GM21723 (cell line): ENCODE data around the gene LHFPL3.

ENCODE experiments used
- ATAC-seq: cut with Tn5 transposase; IDR thresholded peaks from one replicate; pipeline ENCODE4 v1.9.1; 2021; ENCODE audit warnings: mild to moderate bottlenecking, moderate library complexity; ENCODE audit not compliant: unreplicated experiment

Gene LHFPL3

DNA sequence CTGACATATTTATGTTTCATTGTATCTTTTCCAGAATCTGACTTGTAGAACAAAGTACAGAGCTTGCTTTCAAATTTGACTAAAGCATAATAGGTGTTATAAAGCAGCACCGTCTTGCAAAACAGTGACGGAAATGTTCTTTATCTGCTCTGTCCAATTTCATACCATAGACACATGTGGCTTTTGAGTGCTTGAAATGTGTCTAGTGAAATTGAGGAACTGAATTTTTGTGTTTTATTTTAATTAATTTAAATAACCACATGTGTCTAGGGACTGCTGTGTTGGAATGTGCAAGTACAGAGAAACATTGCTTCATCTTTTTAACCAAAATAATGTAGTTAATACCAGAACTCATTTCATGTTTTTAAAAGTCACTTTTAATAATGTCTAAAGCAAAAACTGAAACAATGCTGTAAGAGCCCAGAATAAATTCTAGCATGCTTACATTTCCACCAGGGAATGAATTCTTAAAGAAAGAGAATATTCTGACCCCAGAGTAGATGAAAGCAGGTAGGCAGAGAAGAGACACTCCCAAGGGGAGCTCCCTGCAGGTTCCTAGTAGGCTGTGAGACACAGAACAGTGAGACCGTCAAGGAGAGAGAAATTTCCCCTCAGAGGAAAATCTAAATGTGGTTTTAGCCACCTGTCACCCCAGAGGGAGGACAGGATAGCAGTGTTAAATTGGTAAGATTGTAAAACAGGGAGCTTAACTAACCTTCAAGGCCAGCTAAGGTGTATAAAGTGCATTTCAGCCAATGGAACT, 510.3 kb downstream of the LHFPL3 start:
- no peak for ATAC-seq

DNA sequence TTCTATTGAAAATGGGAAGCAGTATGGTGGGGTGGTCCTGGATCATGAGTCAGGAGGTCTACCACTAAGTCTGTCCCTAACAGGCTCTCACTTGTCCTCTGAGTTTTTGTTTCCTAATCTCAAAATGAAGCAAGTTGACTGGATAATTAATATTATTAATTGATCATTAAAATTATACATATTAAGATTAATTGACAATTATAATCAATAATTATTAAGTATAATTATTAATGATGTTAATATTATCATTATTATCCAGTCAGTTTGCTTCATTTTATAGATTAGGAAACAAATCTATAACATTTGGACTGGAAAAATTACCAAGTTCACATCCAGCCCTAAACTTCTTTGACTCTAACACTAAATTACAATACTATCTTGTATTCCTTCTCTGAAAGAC, 511.4 kb downstream of the LHFPL3 start:
- ATAC-seq: no peak

DNA sequence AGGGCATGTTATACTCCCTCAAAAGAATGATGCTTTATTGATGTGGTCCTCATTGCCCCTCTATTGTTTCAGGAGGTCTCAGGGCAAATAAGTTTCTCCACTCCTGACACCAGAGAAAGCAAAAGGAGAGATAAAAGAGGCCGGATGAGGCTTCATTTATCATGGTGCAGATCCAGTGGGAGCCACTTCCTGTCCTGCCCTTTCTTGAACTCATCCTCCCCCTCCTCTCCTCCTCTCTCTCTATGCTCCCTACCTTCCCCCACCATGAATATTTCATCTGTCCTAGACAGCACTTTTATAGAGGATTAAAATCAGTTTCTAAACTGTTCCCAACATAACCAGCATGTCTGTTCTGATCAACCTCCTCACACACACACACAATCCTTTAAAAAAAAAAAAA, 513.4 kb downstream of the LHFPL3 start:
- no peak for ATAC-seq

DNA sequence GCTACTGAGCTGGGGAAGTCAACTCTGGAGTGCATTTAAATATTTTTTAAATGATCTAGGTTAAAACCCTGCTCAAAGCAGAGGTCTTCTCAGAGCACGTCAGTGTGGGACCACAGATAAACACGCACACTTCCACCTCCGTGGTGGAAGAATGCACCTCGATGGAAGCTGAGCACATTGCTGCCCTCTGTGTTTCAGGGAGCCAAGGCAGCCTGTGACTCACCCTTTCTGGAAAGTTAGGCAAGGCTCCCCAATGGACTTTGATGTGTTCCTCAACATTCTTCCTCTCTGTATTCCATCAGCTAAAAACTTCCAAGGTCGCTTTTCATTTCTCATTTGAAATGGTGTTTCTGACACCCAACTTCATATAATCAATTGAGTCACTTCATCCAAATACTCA, 514.8 kb downstream of the LHFPL3 start:
- ATAC-seq: no peak

DNA sequence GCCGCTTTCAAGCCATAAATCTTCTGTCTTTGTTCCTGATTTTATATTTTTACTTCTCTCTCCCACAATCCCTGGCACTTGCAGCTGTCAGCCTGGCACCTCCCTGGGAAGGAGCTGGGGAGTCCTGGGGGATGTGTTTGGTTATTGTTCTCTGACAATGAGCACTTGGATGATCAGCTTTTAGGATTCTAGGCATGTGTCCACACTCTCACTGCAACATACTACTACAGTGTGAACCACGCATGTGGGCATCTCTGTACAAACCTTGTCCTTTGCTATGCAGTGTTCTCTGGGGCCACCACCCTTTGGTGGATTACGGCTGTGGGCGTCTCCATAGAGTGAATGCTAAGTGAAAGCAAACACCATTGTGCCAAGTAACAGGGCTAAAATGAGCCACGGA, 517.2 kb downstream of the LHFPL3 start:
- no peak for ATAC-seq

DNA sequence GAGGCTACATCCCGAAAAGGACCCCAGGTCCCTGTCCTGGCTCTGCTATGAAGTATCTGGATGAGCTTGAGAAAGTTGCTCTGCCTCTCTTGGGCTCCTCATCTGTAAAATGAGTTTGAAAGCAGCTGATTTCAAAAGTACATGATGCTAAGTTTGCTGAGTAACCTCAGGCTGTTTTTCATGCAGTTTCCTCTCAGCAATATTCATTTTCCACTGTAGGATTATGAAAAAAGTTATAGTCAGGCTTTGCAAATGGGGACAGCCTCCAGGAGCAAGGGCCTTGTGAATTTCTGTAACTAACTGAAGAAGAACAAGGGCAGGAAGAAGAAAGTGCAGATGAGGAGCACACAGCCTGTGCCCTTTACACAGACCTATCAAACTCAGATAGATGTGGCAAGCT, 518.3 kb downstream of the LHFPL3 start:
- ATAC-seq: no peak

DNA sequence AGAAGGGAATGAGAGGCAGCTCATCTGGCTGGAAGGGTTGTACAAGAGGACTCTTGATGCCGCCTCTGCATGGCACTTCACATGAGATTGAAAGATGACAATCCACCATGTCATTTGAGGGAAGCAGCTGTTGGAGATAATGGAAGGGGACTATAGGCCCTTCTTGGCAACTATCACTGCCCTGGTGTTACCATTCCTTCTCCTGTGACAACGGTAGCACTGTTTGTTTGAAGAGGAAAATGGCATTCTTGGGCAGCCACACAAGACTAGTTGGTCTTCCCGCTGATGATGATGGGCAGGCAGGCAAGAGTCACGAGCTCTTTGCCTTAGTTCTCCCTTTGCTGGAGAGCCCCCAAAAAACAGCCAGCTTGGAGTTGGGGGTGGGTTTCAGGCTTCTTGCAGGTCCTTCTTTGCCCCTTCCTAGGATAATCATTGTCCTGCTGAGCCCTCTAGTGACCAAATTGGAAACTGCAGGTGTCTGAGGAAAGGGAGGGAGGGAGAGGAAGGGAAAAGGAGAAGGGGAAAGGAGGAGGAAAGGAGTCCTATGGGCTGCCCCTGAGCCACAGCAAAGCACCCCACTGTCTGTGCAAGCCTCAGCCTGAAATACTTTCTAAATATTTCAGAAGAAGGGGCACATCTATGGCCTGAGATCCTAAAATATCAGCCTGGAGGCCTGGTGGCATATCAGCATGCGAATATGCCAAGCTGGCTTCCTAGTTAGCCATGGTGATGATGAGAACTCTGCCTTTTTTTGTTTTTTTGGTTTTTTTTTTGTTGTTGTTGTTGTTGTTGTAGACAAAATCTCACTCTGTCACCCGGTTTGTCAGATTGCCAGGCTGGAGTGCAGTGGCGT, 520.0 kb downstream of the LHFPL3 start:
- peak; percentile 65 for ATAC-seq

DNA sequence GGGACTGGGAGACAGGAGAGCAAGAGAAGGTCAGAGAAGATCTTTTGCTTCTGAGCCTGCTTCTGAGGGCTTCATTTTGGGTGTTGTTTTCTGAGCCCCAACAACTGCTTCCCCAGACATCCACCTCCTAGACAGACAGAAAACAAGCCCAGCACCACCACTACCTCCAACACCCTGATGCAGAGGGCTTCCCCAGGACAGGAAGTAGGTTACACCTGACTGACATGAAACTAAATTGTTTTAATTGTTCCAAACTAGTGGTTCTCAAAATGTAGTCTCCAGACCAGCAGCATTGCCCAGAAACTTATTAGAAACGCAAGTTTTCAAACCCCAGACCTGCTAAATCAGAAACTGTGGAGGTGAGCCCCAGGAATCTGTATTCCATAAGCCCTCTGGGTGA, 522.0 kb downstream of the LHFPL3 start:
- no peak for ATAC-seq

DNA sequence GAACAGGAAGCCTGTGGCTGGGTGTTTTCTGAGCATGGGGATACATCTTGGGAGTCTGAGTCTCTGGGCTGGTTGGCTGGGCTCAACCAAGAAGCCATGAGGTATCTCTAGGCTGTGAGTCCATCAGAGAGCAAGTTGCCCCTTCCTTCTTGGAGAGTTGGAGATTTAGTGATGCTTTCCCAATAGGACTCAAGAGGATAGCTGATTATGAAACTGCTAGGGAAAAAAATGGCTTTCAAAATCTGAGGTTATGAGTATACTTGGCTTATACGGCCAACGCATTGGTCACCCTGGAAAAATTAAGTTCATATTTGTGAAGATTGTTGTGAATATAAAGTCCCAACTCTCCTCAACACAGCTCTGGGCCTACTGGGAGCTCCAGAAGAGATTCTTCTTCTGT, 522.9 kb downstream of the LHFPL3 start:
- ATAC-seq: no peak

DNA sequence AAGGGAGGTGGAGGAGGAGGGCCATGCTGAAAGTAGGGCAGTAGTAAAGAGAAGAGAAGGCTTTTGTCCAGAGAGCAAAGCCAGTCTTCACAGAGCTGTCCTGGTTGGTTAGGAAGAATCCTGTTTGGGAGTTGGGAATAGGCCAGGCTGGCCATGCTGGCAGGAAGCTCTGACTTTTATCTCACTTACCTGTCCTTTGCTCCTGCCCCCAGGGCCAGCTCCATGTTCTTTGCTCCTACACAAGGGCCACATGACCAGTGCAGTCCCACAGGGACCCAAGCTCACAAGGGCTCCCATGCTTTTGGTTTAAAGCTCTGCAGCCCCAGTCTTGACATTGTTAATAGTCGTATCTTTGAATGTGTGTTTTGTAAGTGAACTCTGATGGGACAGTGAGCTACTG, 524.0 kb downstream of the LHFPL3 start:
- ATAC-seq: no peak

DNA sequence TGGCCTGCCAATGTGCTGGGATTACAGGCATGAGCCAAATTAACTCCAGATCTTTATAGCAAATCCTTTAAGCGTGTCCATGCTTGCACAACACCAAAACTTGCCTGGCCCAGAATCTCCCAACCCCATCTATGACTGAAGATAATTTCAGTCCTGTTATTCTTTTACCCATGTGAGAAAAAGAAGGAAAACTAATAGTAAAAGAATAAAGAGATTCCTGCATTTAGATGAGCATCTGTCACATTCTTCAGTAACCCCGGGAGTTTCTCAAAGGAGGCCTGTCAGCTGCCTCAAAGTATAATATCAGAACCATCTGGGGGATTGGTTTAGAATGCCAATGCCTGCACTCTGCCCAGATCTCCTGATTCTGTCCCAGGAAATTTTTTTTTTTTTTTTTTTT, 527.5 kb downstream of the LHFPL3 start:
- ATAC-seq: no peak

DNA sequence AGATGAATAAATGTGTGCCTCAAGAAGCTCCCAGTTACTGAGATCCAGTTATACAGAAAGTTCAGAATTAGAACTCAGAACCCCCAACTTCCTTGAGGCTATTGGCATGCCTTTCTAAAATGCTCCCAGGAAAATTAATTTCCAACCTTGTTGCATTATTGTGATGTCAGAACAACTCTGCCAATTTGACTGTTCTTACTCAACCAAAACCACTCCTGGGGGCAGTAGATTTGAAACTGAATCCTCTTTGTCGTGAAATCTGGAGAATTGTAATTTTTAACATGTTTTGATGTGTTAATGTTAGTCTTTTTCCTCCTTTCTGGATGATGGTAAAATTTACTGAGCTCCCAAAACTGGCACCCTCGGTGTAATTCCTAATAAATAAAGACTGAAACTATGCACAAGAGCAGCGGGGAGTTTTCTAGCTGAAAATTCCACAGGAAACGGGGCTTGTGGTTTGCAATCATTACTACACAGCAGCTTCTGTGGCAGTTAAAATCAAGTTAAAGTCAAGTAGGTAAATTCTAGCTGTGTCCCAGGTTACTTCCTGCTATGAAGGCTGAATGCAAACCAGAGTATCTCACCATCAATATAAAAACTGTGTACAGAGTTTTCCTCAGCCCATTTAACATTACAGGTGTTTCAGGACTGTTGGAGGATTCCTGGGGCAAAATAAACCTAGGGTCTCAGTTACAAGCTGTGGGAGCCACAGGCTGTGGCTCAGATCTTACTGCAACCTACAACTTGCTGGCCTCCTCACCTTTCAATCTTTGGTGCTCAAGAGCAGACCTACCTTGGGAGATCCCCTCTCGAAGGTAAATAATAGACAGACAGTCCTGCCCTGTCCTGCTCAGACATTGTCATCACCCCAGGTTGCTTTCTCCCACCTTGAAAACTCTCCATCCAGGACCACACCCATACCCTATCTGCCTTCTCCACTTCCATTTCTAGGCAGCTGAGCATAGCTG, 529.3 kb downstream of the LHFPL3 start:
- peak; percentile 75 for ATAC-seq

DNA sequence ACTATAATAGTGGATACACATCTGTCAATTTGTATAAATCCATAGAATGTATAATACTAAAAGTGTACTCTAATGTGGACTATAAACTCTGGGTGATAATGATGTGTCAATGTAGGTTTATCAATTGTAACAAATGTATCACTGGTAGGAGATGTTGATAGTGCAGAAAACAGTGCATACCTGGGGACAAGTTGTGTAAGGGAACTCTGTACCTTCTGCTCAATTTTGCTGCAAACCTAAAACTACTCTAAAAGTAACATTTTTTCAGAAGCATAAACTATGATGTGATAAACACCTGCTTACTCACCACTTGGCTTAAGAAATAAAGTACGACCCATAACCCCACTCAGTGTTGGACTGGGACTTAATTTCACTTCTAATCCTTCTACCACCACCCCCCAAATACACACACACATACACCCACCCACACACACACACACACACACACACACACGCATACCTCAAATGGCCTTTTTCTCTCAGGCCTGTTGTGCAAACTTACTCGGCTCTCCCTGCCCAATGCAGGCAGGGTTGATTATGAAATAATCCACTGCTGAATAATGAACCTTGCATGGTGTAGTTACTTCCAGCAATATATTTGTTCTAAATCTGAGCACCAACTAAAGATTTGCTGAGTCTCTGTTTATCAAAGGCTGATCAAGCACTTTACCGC, 531.5 kb downstream of the LHFPL3 start:
- ATAC-seq: no peak

DNA sequence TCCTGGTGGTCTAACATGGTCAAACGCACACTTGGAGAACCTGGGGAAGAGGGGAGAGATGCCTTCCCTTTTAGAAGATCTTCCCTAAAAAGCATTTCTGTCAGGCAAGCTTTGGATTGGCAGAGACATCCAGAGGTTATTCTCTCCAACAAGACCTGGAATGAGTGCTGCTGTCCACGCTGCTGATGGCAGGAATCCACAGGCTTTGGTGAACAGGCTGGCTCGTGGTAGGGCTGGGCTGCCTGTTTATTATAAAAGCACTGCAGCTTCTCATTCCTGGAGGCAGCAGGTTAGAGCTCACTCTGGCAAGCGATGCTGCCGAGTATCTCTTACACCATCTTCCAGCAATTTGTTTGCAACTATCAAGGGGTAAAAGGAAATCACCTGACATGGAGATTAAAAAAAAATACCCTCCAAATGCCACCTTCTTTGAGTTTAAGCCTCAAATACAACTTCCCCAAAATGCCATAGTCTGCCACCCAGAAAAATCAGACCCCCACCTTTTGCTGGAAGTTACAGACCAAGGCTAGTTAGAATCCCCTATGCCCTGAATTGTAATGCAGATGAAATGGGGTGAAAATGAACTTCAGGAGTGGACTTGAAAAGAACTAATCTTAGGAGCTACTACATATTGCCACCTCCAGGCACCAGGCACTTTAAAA, 533.5 kb downstream of the LHFPL3 start:
- ATAC-seq: no peak

DNA sequence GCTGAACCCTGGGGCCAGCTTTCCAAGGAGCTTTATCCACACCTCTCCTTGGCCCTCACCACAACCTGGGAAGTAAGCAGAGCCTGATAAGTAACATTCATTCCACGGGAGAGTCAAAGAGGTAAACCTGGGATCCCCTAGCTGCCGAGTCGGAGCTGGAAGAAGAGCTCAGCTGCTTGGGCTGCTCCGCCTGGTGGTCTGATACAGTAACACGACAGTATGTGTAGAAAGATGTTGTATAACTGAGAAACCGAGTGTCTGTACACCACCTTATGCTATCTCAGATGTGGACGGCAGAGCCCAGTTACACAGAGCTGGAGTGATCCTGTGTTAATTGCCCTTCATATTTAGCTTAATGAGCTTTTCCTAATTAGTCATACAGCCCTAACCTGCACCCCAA, 534.3 kb downstream of the LHFPL3 start:
- ATAC-seq: no peak

DNA sequence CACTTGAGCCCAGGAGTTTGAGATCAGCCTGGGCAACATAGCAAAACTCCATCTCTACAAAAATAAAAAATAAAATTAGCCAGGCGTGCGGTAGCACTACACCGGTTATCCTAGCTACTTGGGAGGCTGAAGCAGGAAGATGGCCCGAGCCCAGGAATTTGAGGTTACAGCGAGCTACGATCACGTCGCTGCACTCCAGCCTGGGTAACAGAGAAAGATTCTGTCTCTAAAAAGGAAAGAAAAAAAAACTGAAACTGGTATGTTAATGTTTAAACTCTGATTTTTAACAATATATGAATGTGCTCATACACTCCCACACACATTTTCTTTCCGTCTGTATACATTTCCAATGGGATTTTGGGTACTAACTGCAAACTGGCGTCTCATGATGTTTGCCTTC, 545.0 kb downstream of the LHFPL3 start:
- no peak for ATAC-seq

DNA sequence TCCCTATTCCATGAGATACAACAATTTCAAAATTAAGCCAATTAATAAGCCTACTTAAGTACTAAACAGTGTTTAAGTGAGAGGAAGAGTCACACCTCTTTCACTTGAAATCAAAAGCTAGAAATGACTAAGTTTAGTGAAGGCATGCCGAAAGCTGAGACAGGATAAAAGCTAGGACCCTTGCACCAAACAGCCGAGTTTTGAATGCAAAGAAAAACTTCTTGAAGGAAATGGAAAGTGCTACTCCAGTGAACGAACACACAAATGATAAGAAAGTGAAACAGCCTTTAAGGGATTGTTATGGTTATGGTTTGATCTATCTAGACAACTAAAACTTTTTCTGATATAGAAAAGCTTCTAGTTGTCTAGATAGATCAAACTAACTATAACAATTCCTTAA, 550.2 kb downstream of the LHFPL3 start:
- ATAC-seq: peak; percentile 82

DNA sequence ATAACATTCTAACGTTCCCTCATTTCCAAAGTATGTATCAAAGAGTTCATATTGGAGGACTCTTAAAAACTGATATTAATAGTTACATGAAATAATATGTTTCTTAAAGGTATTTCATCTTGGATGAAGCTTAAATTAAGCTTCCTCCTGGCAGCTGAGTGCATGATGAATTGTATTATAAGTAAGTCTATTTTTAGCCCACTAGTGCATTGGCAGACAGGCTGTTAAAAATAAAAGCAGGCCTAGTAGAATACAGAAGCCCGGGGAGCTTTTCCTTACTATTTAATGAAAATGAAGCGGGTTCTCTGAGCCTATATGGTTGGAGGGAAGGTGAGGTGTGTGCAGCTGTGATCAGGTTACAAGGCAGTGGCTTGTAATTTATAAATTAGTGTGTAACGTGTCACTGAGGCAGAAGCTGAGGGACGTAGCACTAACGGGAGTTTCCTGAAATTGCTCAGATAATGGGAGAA, 554.9 kb downstream of the LHFPL3 start:
- peak; percentile 5 for ATAC-seq

DNA sequence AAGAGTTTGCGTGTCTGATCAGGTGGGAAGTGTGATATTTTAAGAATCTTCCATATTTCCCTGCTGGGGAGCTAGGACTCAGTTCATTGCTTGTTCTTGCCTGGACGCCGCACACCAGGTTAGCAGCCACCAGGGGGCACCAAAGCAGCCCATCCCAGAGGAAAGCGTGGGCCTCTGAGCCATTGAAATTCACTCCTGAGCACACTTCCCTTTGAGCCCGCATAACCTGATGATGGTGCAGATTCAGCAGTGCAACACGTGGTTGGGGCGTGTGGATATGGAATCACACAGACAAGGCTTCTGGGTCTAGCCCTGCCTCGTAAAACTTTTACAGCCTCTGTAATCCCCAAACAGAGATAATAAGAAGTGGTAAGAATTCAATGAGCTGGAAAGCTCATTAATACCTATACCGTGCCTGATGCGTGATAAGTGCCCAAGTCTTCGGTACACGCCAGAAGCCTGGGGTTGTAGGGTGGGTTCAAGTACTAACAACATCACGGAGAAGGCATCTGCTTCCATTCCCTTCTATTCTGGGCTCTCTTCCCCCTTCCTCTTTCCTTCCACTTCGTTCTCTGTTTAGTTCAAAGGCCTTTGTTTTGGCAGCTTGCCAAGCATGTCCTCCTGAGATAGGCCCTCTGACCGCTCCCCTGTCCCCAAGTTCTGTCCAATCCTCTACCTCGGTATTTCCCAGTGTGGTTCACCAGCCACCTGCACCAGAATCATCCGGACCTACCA, 555.5 kb downstream of the LHFPL3 start:
- peak; percentile 84 for ATAC-seq
